Midbrain (tissue), 1 donor: ENCODE results near the gene COL4A2.
"Not testable (repeated sequence)": the region's sequence is repeated elsewhere in the genome, so short reads cannot be mapped to it uniquely, and the experiment has no call there.

Source experiments
- DNase-seq: peaks from one replicate; lab custom pipeline; 2025; lab: John Stamatoyannopoulos, UW

The COL4A2 gene

DNA sequence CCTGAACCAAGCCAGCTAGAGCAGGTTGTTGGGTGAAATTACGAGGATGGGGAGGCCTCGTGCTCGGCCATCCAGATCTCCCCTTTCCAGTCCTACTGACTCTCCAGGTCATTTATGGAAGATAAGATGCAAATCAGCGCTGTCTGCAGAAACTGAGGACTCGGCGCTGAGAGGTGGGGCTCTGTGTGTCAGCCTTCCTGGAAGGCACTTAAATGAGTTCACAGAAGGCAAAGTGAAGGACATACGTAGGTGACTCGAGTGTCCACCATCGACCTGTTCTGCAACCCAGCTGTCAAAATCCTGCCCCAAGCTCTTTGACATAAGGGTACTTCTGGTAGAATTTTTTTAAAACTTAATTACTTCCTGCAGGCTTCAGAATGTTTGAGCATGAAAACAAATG is 168.0 kb downstream of the COL4A2 start:
- no peak for DNase-seq

DNA sequence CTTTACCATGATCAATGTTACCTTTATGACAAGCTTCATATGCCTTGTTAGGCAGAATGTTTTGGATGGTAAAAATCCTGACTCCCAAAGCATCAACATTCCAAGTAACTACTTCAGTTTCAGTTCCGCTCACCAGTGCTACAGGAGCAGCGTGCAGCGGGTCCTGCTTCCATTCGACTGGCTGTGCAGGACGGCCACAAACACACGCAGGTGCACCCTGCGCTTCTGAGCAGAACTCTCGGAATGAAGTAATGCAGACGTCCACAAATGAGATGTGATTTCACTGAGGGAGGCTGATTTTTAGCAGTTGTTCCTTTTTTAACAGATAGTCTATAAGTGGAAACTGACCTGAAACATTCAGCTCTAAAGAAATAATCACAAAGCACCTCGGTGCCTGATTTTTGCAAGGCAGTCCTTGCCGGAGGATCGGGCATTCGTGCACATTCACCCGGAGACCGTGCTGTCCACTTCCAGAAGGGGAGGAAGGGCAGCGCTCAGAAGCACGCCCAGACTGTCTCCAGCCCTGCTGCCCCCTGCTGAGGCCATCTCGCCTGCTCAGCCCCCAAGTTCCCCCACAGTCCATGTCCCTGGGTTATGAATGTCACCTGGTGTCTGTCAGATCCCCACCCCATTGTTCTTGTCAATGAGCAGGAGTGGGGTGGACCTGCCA is 168.6 kb downstream of the COL4A2 start:
- no peak for DNase-seq

DNA sequence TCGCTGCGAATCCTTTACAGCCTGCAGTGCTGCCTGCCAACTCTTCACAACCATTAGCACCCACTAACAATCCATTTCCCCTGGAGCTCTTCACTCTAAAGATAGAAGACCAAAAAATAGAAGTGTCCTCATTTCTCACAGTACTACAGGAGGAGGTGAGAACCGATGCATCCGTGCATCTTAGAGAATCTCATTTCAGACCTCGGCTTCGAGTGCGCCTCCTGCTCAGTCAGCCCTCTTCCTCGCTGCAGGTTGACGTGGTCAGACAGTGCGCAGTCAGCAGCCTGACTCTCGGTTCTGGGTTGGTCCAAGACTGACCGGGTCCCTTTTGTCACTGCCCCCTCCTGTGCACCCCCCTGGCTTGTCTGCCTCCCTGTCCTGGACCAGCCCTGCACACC is 169.1 kb downstream of the COL4A2 start:
- DNase-seq = no peak

DNA sequence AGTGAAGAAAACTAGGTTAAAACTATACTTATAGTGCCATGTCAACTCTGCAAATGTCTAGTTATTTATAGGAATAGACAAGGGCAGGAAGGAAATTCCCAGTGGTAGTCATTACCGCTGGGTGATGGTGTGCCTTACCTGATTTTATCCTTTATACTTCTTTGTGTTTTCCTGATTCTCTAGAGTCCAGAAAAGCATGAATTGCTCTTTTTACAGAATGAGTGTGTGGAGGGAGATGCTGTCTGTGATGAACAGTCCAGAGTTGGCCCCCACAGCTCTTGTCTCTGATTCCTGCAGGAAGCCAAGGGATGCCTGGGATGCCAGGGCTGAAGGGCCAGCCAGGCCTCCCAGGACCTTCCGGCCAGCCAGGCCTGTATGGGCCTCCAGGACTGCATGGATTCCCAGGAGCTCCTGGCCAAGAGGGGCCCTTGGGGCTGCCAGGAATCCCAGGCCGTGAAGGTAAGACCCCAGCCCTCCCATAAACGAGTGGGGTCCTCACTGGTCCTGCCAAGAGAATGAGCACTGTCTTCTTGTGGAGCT is 170.7 kb downstream of the COL4A2 start:
- no peak for DNase-seq

DNA sequence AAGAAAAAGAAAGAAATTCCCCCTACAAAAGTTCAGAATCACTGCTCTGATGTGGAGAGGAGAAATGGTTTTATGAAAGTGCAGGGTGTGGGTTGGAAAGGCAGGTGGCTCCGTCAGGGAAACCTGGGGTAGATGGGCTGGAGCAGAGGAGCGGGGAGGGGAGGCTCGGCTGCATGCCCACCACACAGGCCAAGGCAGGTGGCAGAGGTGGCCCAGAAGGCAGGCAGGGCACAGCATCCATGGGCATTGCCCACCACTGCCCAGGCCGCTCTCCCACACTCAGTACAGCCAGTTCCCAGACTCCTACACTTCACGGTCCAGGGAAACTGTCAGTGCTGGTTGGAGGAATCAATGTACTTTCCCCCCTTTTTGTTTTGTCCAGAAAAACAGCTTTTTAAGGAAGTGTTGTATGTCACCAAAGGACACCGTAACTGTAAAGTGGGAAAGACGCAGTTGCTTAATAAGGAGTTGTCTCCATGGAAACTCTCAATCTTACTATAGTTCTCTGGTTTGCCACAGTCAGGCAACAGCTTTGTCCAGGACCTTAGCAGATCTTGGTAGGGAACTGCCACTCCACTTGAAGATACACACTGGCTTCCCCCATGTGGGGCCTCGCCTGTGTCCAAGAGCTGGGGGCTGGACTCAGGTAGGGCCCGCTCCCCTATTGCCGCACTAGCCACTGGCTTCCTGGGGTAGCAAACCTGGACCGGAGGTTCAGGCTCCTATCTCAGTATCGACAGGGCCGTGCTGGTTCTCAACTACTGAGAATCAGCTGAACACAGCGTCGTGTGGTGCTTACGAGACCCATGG is 171.5 kb downstream of the COL4A2 start:
- DNase-seq = no peak

DNA sequence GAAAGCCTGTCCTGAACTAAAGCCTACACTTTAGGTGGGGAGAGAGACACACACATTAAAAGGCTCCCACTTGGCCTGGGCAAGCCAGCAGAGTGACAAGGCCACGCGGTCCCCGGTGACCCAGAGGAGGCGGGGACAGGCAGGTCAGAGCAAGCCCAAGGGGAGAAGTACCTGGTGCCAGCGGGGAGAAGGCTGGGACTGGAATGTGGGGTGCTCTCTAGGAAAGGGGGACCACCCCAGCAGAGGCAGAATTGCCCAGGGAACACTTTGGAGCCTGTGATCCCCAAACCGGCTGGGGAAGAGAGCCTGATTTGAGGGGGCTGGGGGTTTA is 172.1 kb downstream of the COL4A2 start:
- DNase-seq = no peak

DNA sequence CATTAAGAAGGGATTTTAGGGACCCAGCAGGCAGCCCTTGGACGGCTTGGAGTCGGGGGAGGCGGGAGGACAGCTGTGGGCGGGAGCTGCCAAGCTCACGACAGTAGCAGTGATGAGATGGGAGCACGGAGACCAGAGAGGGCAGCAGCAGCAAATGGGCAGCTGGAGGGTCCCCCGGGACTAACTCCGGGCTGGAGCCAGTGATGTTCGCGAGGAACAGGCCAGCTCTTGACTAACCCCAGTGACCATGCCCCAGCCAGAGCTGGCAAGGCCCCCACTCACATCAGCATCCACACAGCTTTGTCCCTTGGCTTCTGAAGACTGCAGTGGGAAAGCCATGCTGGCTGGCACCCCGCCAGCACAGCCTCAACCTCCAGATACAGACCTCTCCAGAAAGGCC is 172.6 kb downstream of the COL4A2 start:
- DNase-seq = no peak

DNA sequence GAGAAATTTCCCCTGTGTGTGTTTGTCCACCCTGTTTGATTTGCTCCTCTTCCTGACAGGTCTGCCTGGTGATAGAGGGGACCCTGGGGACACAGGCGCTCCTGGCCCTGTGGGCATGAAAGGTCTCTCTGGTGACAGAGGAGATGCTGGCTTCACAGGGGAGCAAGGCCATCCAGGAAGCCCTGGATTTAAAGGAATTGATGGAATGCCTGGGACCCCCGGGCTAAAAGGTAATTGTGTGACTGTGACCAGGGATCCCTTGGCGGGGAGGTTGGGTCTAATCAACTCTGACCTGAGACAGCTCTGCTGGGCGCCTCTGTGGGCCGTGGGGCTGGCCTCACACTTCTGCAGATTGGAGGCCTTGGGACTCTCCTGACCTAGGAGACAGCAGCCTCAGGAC is 173.1 kb downstream of the COL4A2 start:
- DNase-seq = no peak

DNA sequence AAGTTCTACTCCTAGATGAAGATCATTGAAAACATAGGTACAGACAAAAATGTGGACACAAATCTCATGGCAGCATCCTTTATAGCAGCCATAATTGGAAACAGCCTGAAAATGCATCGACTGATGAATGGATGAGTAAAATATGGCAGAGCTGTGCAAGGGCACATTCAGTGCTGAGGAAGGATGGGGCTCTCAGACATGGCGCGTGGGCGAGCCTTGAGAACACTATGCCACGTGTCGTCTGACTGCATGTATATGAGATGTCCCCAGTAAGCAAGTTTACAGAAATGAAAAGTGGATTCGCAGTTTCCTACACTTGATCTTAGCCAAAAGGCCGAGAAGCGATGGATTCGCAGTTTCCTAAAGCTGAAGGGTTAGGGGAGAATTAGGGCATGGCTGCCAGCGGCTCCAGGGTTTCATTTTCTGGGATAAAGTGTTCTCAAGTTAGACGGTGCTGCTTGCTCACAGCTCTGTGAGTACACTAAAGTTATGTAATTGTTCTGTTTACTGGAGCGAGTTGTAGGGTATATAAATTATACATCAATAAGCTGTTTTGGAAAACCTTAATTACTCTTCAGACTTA is 176.4 kb downstream of the COL4A2 start:
- DNase-seq = no peak

DNA sequence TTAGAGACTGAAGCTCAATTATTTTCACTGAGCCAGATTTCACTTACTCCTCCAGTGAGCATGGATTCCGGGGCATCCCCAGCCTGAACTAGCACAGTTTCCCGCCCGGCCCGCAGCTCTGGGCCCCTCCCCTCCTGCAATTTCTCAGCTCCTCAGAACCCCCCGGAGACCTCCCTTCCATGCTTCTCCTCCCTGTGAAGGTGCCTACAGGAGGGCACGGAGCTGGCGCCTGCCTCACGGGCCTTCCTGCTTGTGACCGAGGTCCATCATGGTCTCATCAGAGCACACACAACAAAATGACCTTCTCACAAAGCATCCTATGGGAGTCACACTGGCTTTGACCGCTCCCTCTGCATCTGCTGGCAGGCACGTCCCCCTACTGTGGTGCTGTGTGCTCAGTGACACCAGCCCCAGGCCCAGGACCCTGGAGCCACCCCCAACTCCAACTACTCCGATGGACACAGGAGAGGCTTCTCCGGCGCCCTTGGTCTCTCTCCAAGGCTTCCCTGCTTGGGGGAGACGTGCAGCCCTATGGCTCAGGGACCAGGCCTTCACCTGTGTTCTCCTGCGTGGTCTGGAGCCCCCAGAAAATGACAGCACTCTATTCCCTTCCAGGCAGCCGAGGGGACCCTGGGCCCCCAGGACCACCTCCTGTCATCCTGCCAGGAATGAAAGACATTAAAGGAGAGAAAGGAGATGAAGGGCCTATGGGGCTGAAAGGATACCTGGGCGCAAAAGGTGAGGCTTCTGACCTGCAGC is 177.4 kb downstream of the COL4A2 start:
- DNase-seq = no peak

DNA sequence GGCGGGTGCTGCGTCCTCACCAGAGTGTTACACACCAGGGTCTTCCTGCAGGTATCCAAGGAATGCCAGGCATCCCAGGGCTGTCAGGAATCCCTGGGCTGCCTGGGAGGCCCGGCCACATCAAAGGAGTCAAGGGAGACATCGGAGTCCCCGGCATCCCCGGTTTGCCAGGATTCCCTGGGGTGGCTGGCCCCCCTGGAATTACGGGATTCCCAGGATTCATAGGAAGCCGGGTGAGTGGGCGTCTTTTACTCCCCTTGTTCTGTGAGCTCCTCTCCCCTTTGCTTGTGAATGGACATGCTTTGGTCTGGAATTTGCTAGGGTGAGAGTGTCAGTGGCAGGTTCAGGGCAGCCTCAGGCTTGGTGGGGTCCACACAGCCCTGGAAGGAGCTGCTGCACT is 178.5 kb downstream of the COL4A2 start:
- DNase-seq = no peak

DNA sequence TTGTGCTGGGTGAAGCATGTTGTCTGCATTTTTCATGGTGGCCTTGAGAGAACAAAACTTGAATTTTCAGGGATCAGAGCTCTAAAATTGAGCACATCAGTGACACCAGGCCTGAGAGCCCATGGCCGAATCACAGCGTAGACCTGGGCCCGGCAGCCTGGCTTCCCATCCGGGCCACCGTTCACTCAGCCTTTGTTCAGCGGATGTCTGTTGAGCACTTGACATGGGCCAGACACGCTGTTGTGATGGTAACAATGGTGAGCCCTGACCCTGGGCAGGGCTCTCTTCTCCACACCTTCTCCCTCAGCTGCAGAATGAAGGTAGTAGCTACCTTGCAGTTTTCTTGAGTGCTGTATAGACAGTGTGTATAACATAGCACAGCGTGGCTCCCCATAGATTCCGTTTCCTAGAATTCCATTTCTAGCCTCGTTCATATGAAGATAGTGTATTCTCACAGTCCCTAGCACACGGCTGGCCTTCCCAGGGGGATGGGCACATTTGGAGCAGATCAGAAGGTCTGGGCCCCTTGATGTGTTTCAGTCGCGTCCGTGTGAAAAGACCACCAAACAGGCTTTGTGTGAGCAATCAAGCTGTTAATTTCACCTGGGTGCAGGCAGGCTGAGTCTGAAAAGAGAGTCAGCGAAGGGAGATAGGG is 179.1 kb downstream of the COL4A2 start:
- DNase-seq = no peak

DNA sequence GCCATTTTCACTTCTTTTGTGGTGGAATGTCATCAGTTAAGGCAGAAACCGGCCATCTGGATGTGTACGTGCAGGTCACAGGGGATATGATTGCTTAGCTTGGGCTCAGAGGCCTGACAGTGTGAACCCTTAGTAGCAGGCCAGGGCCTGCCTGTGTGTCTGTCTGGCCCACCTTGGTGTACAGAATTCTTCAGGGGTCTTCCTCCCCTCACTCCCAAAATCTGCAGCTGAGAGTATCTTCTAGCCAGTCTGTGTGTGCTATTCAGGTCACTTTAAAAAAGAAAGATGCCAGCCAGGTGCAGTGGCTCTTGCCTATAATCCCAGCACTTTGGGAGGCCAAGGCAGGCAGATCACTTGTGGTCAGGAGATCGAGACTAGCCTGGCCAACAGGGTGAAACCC is 179.8 kb downstream of the COL4A2 start:
- DNase-seq = not testable (repeated sequence)

DNA sequence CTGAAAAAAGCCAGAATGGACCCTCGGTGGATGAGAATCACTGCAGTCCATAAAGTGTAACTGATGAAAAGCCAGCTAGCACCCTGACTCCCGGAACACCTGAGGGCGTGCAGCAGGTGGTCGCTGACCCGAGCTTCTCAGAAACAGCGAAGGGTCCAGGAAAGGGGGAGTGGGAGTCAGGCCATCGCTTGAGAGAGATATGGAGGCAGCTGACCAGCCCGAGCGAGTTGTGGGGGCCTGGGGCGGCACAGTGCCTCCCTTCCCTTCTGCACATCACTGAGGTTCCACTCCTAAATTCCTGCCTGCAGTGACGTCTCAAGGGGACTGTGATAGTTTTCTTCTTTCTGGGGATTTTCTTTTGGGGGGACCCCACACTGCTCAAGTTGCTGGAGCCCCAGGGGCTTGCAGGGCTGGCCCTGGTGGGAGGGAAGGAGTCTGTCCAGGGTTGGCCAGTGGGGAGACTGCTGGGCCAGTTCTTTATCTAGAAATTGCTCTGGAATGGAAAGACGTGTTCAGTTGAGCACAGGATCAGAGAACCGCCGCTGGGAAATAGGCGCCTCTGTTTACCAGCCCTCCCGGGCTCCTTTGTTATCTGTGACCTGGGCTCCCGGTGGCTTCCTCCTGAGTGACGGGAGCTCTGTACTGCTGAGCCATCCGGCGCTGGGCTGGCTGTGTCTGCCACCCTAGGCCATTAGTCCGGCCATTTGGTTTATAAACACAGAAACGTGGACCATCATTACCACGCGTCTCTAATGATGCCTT is 183.1 kb downstream of the COL4A2 start:
- no peak for DNase-seq

DNA sequence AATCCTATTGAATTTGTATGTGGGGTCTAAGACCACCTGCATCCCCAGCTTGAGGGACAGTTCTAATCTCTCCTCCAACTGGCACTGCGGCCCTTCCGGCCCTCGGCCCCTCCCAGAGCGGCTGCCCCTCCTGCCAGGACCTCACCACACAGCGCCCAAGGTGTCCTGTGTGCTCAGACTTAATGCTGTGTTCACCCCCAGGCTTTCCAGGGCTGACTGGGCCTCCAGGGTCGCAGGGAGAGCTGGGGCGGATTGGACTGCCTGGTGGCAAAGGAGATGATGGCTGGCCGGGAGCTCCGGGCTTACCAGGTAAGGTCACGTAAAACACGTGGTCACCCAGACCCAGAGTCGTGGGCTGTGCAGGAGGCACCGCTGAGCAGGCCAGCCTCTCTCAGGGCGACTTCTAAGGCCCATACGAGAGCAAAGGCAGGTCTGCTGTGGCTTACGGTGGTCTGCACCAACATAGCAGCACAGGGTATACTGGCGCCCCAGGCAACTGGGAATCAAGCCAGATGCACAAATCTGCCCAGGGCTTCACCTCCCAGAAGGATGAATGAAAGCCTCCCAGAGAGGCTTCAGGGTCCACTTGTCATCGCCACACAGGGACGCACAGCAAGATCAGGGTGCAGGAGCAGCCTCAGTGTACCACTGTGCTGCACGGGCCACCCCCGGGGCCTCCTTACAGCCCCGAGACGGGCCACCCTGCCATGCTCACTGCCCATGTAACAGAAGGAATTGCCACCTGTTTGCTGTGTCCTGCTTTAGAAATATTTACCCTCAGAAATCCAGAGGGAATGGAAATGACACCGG is 185.0 kb downstream of the COL4A2 start:
- no peak for DNase-seq

DNA sequence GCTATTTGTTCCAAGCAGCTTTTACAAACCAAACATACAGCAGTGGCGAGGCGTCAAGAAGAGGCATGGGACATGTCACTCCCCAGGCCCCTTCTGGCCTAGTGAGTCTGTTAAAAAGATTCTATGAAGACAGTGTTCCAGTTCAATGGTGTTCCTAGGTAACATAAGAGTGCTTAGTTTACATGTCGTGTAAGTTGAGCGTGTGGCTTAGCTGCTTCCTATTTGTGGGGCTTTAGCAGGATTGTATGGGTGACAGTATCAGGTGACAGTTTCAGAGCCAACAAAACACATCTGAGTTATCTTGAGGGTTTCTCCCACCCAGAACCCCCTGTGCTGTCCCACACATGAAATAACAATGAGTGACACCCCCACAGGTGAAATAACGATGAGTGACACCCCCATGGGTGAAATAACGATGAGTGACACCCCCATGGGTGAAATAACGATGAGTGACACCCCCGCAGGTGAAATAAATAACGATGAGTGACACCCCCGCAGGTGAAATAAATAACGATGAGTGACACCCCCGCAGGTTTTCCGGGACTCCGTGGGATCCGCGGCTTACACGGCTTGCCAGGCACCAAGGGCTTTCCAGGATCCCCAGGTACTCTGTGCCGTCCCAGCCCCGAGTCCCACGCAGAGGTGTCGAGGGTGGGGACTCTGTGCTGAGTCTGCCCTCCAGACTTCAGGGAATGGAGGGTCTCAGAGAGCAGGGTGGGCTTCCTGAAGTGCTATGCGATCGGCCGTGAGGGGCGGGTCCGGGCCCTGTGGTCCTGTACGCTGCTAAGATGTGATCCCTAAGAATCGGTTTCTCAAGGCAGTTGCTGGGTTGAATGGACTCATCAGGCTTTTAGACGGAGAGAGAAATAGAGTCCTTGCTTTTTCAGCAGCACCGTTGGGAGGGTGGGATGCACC is 185.9 kb downstream of the COL4A2 start:
- DNase-seq = no peak

DNA sequence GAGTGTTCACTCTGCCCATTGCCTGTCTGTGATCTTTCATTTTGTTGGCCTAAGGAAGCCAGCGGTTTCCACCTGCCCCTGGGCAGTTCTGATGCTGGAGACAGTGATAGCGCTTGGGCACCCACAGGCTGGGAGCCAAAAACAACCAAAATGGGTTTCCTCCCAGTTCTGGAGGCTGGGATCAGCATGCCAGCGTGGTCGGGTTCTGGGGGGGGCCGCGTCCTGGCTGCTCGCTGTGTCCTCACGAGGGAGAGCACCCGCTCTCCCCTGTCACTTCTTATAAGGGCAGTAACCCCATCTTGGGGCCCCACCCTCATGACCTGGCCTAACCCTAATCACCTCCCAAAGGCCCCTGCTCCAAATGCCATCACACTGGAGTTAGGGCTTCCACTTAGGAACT is 186.5 kb downstream of the COL4A2 start:
- no peak for DNase-seq

DNA sequence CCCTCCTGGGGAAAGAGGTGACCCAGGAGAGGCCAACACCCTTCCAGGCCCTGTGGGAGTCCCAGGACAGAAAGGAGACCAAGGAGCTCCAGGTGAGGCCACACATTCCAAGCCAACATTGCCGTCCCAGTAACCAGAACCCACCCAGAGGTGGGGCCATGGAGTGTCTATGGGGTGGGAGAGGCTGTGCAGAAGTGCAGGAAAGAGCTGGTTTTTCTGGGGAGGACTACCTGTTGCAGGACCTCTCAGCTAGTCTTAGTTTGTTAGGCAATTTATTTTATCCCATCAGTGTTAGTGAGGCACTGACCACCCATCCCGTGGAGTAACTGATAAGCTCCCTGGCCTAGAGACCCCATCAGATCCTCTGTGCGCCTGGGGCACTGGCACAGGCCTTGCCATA is 188.3 kb downstream of the COL4A2 start:
- DNase-seq = no peak

DNA sequence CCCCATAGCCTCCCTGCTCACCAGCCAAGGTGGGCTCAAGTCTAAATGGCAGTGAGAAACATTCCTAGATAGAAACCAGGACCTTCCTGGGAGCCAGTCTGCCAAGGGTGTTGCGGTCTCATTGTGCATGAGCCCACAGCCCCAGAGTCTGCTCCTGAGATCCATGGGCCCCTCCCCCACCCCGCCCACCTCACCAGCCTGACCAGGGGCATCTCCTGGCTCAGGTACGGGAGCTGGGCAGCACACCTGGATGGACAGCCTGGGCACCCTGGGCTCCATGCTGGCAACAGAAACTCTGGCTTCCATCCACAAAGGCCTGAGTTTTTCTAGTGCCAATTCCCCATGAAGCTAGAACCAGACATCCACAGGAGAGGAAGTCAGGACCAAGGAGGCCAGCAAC is 188.8 kb downstream of the COL4A2 start:
- no peak for DNase-seq
